ENCODE measurements around the gene TTLL10. TPM values are rescaled to one million over a fixed set of nuclear protein-coding genes. Genes with fewer than 3 reads are reported as not detected.

Gene TTLL10
- polyA plus RNA-seq, 1 experiment = not detected

- Histone ChIP-seq H3K4me3 (ENCODE audit: low read depth, low read length) (no peak overlapping the region), H3K9me3 (ENCODE audit: control insufficient read depth, insufficient read depth, low read length) (peaks cover 27% of the 10 kb centered on the region), H3K27ac (ENCODE audit: low read depth, low read length) (no peak overlapping the region), H3K27me3 (ENCODE audit: control insufficient read depth, insufficient read depth, low read length) (peaks cover 2% of the 10 kb centered on the region)
- TF ChIP-seq CTCF (IDR thresholded peaks at IDR 0.05; ENCODE audit: low read depth, low read length) = no peak
- POLR2A ChIA-PET = no interaction called here
- no peak for DNase-seq (ENCODE audit: low read depth, low spot score)
- CTCF ChIA-PET = no interaction called here
These were observed 17.3 kb upstream of the TTLL10 start for GRCh38 chr1:1156140-1157032.

GRCh38 chr1:1157033-1157365 lies 16.7 kb upstream of the TTLL10 start:
- no peak for DNase-seq (ENCODE audit: low read depth, low spot score)
- Histone ChIP-seq H3K4me3 (ENCODE audit: low read depth, low read length) (no peak overlapping the region), H3K27ac (ENCODE audit: low read depth, low read length) (no peak overlapping the region), H3K27me3 (ENCODE audit: control insufficient read depth, insufficient read depth, low read length) (peaks cover 2% of the 10 kb centered on the region), H3K9me3 (ENCODE audit: control insufficient read depth, insufficient read depth, low read length) (peaks cover 21% of the 10 kb centered on the region)
- ChIA-PET CTCF (no interaction called here), POLR2A (no interaction called here)
- no peak for TF ChIP-seq CTCF (IDR thresholded peaks at IDR 0.05; ENCODE audit: low read depth, low read length)

DNA sequence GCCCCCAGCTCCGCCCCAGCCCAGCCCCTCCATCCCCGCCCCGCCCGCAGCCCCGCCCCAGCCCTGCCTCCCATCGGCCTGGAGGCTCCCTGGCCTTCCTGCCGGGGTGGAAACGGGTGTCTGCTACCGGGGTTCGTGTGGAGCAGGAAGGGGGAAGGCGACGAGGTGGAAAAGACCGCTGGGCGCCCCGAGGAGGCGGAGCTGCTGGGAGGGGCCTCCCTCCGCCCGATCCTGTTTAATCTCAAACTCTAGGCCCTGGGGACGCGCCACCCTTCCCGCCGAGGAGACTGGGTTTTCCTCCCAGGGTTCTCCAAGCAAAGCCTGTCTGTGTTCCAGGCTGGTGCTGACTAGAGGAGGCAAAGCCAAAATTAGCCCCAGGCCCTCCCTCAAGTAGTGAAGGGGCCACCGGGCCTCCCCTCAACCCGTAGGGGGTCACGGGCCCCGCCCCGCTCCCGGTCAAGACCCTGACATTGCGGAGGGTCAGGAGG lies 16.2 kb upstream of the TTLL10 start:
- peaks cover 2% of the 10 kb centered on the region for H3K27me3 ChIP-seq (ENCODE audit: control insufficient read depth, insufficient read depth, low read length)
- ChIA-PET CTCF (no interaction called here), POLR2A (no interaction called here)
- TF ChIP-seq CTCF (IDR thresholded peaks at IDR 0.05; ENCODE audit: low read depth, low read length) = no peak
- peak overlapping the region; percentile 57 for H3K27ac ChIP-seq (ENCODE audit: low read depth, low read length)
- peak; percentile 50 for DNase-seq (ENCODE audit: low read depth, low spot score)
- peak overlapping the region; percentile 59 for H3K4me3 ChIP-seq (ENCODE audit: low read depth, low read length)
- H3K9me3 ChIP-seq (ENCODE audit: control insufficient read depth, insufficient read depth, low read length) = peaks cover 16% of the 10 kb centered on the region

DNA sequence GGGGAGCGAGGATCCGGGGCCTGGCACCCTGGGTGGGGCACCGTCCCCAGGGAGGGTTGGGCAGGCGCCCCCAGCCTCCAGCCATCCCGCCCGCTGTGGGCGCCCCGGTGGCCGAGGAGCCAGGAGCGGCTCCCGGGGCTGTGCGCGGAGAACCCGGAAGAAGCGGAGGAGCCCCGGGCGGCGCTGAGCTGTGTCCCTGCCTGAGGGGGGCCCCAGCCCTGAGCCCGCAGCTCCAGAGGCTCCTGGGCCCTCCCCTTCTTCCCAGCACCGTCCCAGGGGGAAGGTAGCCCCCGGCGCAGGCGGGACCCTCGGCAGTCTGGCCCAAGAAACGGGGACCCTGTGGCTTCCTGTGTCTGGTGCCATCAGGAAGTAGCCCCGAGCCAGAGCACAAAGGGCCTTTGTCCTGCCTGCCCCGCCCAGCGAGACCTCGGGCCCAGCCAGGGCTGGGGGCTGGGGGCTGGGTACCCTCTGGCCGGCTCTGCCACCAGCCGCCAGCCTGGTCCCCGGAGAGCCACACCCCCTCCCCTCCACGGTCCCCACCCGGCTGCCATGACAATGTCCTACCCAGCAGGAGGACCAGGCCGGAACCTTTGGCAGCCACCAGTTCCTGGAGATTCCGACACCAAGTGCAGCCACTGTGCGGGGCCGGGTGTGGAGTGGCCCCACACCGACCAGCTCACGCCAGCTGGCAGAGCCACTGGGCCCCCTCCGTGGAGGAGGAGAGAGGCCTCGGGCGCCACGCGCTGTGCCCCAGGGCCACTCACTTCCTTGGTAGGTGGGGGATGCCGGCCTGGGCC lies 15.6 kb upstream of the TTLL10 start:
- Histone ChIP-seq H3K27me3 (ENCODE audit: control insufficient read depth, insufficient read depth, low read length) (peaks cover 6% of the 10 kb centered on the region), H3K27ac (ENCODE audit: low read depth, low read length) (peak overlapping the region; percentile 57), H3K4me3 (ENCODE audit: low read depth, low read length) (peak overlapping the region; percentile 59), H3K9me3 (ENCODE audit: control insufficient read depth, insufficient read depth, low read length) (peaks cover 10% of the 10 kb centered on the region)
- DNase-seq (ENCODE audit: low read depth, low spot score) = no peak
- no peak for TF ChIP-seq CTCF (IDR thresholded peaks at IDR 0.05; ENCODE audit: low read depth, low read length)
- POLR2A ChIA-PET = no interaction called here
- CTCF ChIA-PET = no interaction called here
